Sigmoid colon (tissue), 4 donors: ENCODE results near the gene METTL24.

Experiments used
- POLR2A ChIP-seq, 2 donors: fragments of 450-650 bp; IDR thresholded peaks; one replicate each; pipeline ENCODE4 v1.6.1; 2016; ENCODE audit warnings: antibody characterized with exemption in 2 of 2, mild to moderate bottlenecking in 2 of 2, moderate library complexity in 2 of 2
- POLR2AphosphoS5 ChIP-seq, 4 donors: sonication (generic); formaldehyde crosslinking; IDR thresholded peaks; one replicate each; pipeline ENCODE4 v1.6.1; 2017; ENCODE audit warnings: antibody characterized with exemption in 4 of 4
- TF ChIP-seq, protein P1 (sequence below), 4 experiments: fragments of 450-650 bp in 3 of 4; fragments of 200-600 bp in 1 of 4; IDR thresholded peaks; one replicate each; pipeline ENCODE4 v1.5.1; 2016 to 2019; ENCODE audit warnings: antibody characterized with exemption in 4 of 4, mild to moderate bottlenecking in 3 of 4, moderate library complexity in 2 of 4

GRCh38 chr6:110226261-110226660 lies 131.9 kb downstream of the METTL24 start:
- TF ChIP-seq, protein P1, sequence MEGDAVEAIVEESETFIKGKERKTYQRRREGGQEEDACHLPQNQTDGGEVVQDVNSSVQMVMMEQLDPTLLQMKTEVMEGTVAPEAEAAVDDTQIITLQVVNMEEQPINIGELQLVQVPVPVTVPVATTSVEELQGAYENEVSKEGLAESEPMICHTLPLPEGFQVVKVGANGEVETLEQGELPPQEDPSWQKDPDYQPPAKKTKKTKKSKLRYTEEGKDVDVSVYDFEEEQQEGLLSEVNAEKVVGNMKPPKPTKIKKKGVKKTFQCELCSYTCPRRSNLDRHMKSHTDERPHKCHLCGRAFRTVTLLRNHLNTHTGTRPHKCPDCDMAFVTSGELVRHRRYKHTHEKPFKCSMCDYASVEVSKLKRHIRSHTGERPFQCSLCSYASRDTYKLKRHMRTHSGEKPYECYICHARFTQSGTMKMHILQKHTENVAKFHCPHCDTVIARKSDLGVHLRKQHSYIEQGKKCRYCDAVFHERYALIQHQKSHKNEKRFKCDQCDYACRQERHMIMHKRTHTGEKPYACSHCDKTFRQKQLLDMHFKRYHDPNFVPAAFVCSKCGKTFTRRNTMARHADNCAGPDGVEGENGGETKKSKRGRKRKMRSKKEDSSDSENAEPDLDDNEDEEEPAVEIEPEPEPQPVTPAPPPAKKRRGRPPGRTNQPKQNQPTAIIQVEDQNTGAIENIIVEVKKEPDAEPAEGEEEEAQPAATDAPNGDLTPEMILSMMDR (IDR thresholded peaks at IDR 0.05), result no peak
- TF ChIP-seq POLR2AphosphoS5 (IDR thresholded peaks at IDR 0.05) (no peak), POLR2A (IDR thresholded peaks at IDR 0.05) (no peak)
